Measurements from ENCODE around the gene SMIM32. TPM values are rescaled to one million over a fixed set of nuclear protein-coding genes. Genes with fewer than 3 reads are reported as not detected.

The SMIM32 gene
- total RNA-seq, 1 donor from 2014 or later = 0.30 TPM

GRCh38 chr5:136226401-136226800 lies 33.4 kb upstream of the SMIM32 start:
- FAIRE-seq = no peak
- no peaks in the 10 kb centered on the region for H3K4me1 Mint-ChIP-seq (ENCODE audit: low read depth, unreplicated experiment)
- Histone ChIP-seq H2AFZ (ENCODE audit: low read depth, low read length) (no peak overlapping the region), H3K4me1 (ENCODE audit: insufficient read depth, low read length) (no peaks in the 10 kb centered on the region), H3K4me2 (ENCODE audit: low read length) (no peak overlapping the region), H3K9ac (ENCODE audit: low read length) (no peak overlapping the region), H3K27ac (ENCODE audit: low read depth, low read length) (no peak overlapping the region), H3K27me3 (ENCODE audit: insufficient read depth, low read length) (peaks cover 29% of the 10 kb centered on the region), H3K4me3 (ENCODE audit: insufficient read depth, low read depth, low read length) (no peak overlapping the region), H3K36me3 (ENCODE audit: insufficient read depth, low read length) (no peaks in the 10 kb centered on the region), H3K79me2 (ENCODE audit: insufficient read depth, low read length) (no peaks in the 10 kb centered on the region), H4K20me1 (ENCODE audit: insufficient read depth, low read length) (no peaks in the 10 kb centered on the region), H3K9me3 (ENCODE audit: insufficient read depth, low read depth, low read length) (peaks cover under 1% of the 10 kb centered on the region)
- peaks cover 7% of the 10 kb centered on the region for H3K36me3 Mint-ChIP-seq (ENCODE audit: low read depth, unreplicated experiment)
- no peak for DNase-seq (ENCODE audit: low read depth)
- peaks cover 33% of the 10 kb centered on the region for H3K27me3 Mint-ChIP-seq (ENCODE audit: low read depth, unreplicated experiment)
- H3K9me3 Mint-ChIP-seq (ENCODE audit: unreplicated experiment) = peaks cover 20% of the 10 kb centered on the region
- no peak overlapping the region for H3K27ac Mint-ChIP-seq (ENCODE audit: unreplicated experiment)
- TF ChIP-seq EZH2 (IDR thresholded peaks at IDR 0.05; ENCODE audit: insufficient read depth, low read length) = no peak
- TF ChIP-seq, protein P1, sequence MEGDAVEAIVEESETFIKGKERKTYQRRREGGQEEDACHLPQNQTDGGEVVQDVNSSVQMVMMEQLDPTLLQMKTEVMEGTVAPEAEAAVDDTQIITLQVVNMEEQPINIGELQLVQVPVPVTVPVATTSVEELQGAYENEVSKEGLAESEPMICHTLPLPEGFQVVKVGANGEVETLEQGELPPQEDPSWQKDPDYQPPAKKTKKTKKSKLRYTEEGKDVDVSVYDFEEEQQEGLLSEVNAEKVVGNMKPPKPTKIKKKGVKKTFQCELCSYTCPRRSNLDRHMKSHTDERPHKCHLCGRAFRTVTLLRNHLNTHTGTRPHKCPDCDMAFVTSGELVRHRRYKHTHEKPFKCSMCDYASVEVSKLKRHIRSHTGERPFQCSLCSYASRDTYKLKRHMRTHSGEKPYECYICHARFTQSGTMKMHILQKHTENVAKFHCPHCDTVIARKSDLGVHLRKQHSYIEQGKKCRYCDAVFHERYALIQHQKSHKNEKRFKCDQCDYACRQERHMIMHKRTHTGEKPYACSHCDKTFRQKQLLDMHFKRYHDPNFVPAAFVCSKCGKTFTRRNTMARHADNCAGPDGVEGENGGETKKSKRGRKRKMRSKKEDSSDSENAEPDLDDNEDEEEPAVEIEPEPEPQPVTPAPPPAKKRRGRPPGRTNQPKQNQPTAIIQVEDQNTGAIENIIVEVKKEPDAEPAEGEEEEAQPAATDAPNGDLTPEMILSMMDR (IDR thresholded peaks at IDR 0.05; ENCODE audit: insufficient read depth, low read depth, low read length) = no peak
- H3K4me3 Mint-ChIP-seq (ENCODE audit: unreplicated experiment) = no peak overlapping the region

- no peak overlapping the region for H3K4me2 ChIP-seq (ENCODE audit: low read length)
- H3K27me3 ChIP-seq (ENCODE audit: insufficient read depth, low read length) = peaks cover 29% of the 10 kb centered on the region
- H3K79me2 ChIP-seq (ENCODE audit: insufficient read depth, low read length) = no peaks in the 10 kb centered on the region
- H3K36me3 ChIP-seq (ENCODE audit: insufficient read depth, low read length) = no peaks in the 10 kb centered on the region
- FAIRE-seq (no peak), DNase-seq (ENCODE audit: low read depth) (no peak)
- no peak overlapping the region for H3K9ac ChIP-seq (ENCODE audit: low read length)
- no peak overlapping the region for H2AFZ ChIP-seq (ENCODE audit: low read depth, low read length)
- peaks cover 4% of the 10 kb centered on the region for H3K9me3 ChIP-seq (ENCODE audit: insufficient read depth, low read depth, low read length)
- H4K20me1 ChIP-seq (ENCODE audit: insufficient read depth, low read length) = no peaks in the 10 kb centered on the region
- Mint-ChIP-seq H3K4me3 (ENCODE audit: unreplicated experiment) (no peak overlapping the region), H3K27ac (ENCODE audit: unreplicated experiment) (no peak overlapping the region), H3K27me3 (ENCODE audit: low read depth, unreplicated experiment) (peaks cover 33% of the 10 kb centered on the region), H3K9me3 (ENCODE audit: unreplicated experiment) (peaks cover 24% of the 10 kb centered on the region), H3K36me3 (ENCODE audit: low read depth, unreplicated experiment) (peaks cover 11% of the 10 kb centered on the region), H3K4me1 (ENCODE audit: low read depth, unreplicated experiment) (no peaks in the 10 kb centered on the region)
- TF ChIP-seq, protein P1 (IDR thresholded peaks at IDR 0.05; ENCODE audit: insufficient read depth, low read depth, low read length) = no peak
- no peak for TF ChIP-seq EZH2 (IDR thresholded peaks at IDR 0.05; ENCODE audit: insufficient read depth, low read length)
- H3K4me1 ChIP-seq (ENCODE audit: insufficient read depth, low read length) = no peaks in the 10 kb centered on the region
- no peak overlapping the region for H3K27ac ChIP-seq (ENCODE audit: low read depth, low read length)
- H3K4me3 ChIP-seq (ENCODE audit: insufficient read depth, low read depth, low read length) = no peak overlapping the region
These were observed 32.8 kb upstream of the SMIM32 start for GRCh38 chr5:136225796-136226195.

DNA sequence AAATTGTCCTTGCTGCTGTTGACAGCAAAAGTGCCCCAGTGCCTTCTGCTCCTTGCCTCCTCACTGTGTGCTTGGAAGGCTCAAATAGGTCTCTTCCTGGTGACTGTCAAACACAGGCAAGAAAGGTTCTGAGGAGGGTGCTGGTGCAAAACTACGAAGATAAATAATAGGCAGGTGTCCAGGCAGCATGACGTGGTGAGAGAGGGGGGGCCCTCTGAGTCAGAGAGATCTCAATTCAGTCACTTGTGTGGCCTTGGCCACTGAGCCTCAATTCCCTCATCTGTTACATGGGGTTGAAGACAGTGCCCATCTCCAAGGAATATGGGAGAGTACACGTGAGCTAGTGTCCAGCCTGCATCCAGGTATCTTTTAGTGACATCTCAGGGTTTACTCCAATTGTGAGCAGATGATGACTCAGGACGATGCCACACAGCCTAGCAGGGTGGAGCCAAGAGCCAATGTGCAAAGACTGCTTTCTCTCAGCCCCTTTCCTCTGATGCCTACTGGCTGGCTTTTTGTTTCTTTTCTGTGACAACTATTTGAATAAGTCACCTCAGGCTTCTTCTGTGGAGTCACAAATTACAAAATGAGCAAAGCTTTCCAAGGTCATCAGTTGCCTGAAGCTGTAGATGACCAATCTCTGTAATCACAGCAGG lies 29.7 kb upstream of the SMIM32 start:
- H3K9ac ChIP-seq (ENCODE audit: low read length) = no peak overlapping the region
- Mint-ChIP-seq H3K36me3 (ENCODE audit: low read depth, unreplicated experiment) (peaks cover 19% of the 10 kb centered on the region), H3K9me3 (ENCODE audit: unreplicated experiment) (peaks cover 40% of the 10 kb centered on the region), H3K27me3 (ENCODE audit: low read depth, unreplicated experiment) (peaks cover 18% of the 10 kb centered on the region), H3K4me1 (ENCODE audit: low read depth, unreplicated experiment) (no peaks in the 10 kb centered on the region), H3K27ac (ENCODE audit: unreplicated experiment) (no peak overlapping the region), H3K4me3 (ENCODE audit: unreplicated experiment) (no peak overlapping the region)
- H3K4me2 ChIP-seq (ENCODE audit: low read length) = no peak overlapping the region
- H3K36me3 ChIP-seq (ENCODE audit: insufficient read depth, low read length) = no peaks in the 10 kb centered on the region
- peaks cover 13% of the 10 kb centered on the region for H3K27me3 ChIP-seq (ENCODE audit: insufficient read depth, low read length)
- H3K27ac ChIP-seq (ENCODE audit: low read depth, low read length) = no peak overlapping the region
- FAIRE-seq (no peak), DNase-seq (ENCODE audit: low read depth) (no peak)
- H3K4me3 ChIP-seq (ENCODE audit: insufficient read depth, low read depth, low read length) = no peak overlapping the region
- H3K79me2 ChIP-seq (ENCODE audit: insufficient read depth, low read length) = no peaks in the 10 kb centered on the region
- no peaks in the 10 kb centered on the region for H4K20me1 ChIP-seq (ENCODE audit: insufficient read depth, low read length)
- H3K4me1 ChIP-seq (ENCODE audit: insufficient read depth, low read length) = no peaks in the 10 kb centered on the region
- no peak overlapping the region for H2AFZ ChIP-seq (ENCODE audit: low read depth, low read length)
- peaks cover 4% of the 10 kb centered on the region for H3K9me3 ChIP-seq (ENCODE audit: insufficient read depth, low read depth, low read length)
- TF ChIP-seq, protein P1 (IDR thresholded peaks at IDR 0.05; ENCODE audit: insufficient read depth, low read depth, low read length) = no peak
- no peak for TF ChIP-seq EZH2 (IDR thresholded peaks at IDR 0.05; ENCODE audit: insufficient read depth, low read length)
